Keratinocyte (primary cell): Measurements from ENCODE around the gene TNRC18. TPM values are rescaled to one million over a fixed set of nuclear protein-coding genes. Genes with fewer than 3 reads are reported as not detected.

Experiments used
- DNase-seq: peaks from one replicate; pipeline ENCODE4 v3.0.0-alpha.2; 2011; ENCODE audit warnings: low read depth, missing footprints, low spot score
- FAIRE-seq: peaks from 2 replicates; lab custom pipeline; 2011; peaks lifted over from hg19 to GRCh38; lab: Jason Lieb, UNC
- H2AFZ ChIP-seq: 2 replicates; pipeline ENCODE4 v1.6.0; 2012; ENCODE audit warnings: low read length, control low read depth, inconsistent platforms; ENCODE audit not compliant: control insufficient read depth
- H3K27ac ChIP-seq: 2 replicates; pipeline ENCODE4 v1.5.1; 2011; ENCODE audit warnings: low read length; ENCODE audit not compliant: control insufficient read depth, insufficient read depth
- H3K27me3 ChIP-seq: 3 replicates; pipeline ENCODE4 v1.6.0; 2011; ENCODE audit warnings: low read length; ENCODE audit not compliant: control insufficient read depth, insufficient read depth; ENCODE audit errors: extremely low read depth
- H3K36me3 ChIP-seq, 2 experiments: 2 replicates in 1 of 2; 3 replicates in 1 of 2; pipeline ENCODE4 v1.5.1; 2011; ENCODE audit warnings: low read length in 2 of 2, mild to moderate bottlenecking in 1 of 2; ENCODE audit not compliant: control insufficient read depth in 2 of 2, insufficient read depth in 2 of 2; ENCODE audit errors: extremely low read depth in 1 of 2
- H3K4me1 ChIP-seq: 3 replicates; pipeline ENCODE4 v1.5.1; 2011; ENCODE audit warnings: low read length; ENCODE audit not compliant: control insufficient read depth, insufficient read depth; ENCODE audit errors: extremely low read depth
- H3K4me2 ChIP-seq: 3 replicates; pipeline ENCODE4 v1.6.0; 2011; ENCODE audit warnings: low read depth, low read length; ENCODE audit not compliant: control insufficient read depth, insufficient read depth; ENCODE audit errors: extremely low read depth
- H3K4me3 ChIP-seq, 3 experiments: fragments of 200-600 bp in 1 of 3; sonication (generic) in 1 of 3; 2 replicates in 2 of 3; 3 replicates in 1 of 3; pipeline ENCODE4 v1.5.1; 2011 to 2016; ENCODE audit warnings: low read length in 3 of 3, mild to moderate bottlenecking in 3 of 3, control low read depth in 2 of 3, inconsistent platforms in 1 of 3, low read depth in 1 of 3, mixed read lengths in 1 of 3, mixed run types in 1 of 3, moderate library complexity in 1 of 3; ENCODE audit not compliant: control insufficient read depth in 2 of 3, insufficient read depth in 2 of 3; ENCODE audit errors: extremely low read depth in 1 of 3
- H3K79me2 ChIP-seq: 2 replicates; pipeline ENCODE4 v1.6.0; 2012; ENCODE audit warnings: low read length; ENCODE audit not compliant: control insufficient read depth, insufficient read depth
- H3K9ac ChIP-seq: 3 replicates; pipeline ENCODE4 v1.6.0; 2011; ENCODE audit warnings: low read length; ENCODE audit not compliant: control insufficient read depth, insufficient read depth; ENCODE audit errors: extremely low read depth
- H3K9me1 ChIP-seq: 3 replicates; pipeline ENCODE4 v1.6.0; 2011; ENCODE audit warnings: low read length; ENCODE audit not compliant: control insufficient read depth, insufficient read depth; ENCODE audit errors: extremely low read depth
- H3K9me3 ChIP-seq: 2 replicates; pipeline ENCODE4 v1.5.1; 2012; ENCODE audit warnings: low read depth, low read length; ENCODE audit not compliant: control insufficient read depth
- H4K20me1 ChIP-seq: 3 replicates; pipeline ENCODE4 v1.6.0; 2011; ENCODE audit warnings: low read length; ENCODE audit not compliant: control insufficient read depth, insufficient read depth; ENCODE audit errors: extremely low read depth
- EZH2 ChIP-seq: IDR thresholded peaks from one replicate; pipeline ENCODE4 v1.6.1; 2012; ENCODE audit warnings: inconsistent platforms, mild to moderate bottlenecking, low read length, moderate library complexity
- dilution Hi-C: fragments of 300-500 bp; cut with MboI; formaldehyde crosslinking; loops from one replicate; pipeline ENCODE4 v1.7.0; 2020; ENCODE audit warnings: low sequenced_read_pairs; ENCODE audit not compliant: extremely low pct_ligation_motif_present
- polyA plus RNA-seq, 5 experiments: library from polyadenylated mRNA; depleted of rRNA in 3 of 5; stranded (reverse) in 3 of 5; stranded (forward) in 1 of 5; unstranded in 1 of 5; fragments of >200 nt; gene quantifications; 1 replicate in 1 of 5; 2 replicates in 3 of 5; 3 replicates in 1 of 5; pipeline versions ENCODE4 v1.2.1 to v1.2.3, GENCODE V29; 2011 to 2012; ENCODE audit warnings: missing spikeins in 2 of 5, low read depth in 1 of 5, low replicate concordance in 1 of 5
- TF ChIP-seq, protein P1 (sequence below), 3 experiments: IDR thresholded peaks in 1 of 3; conservative IDR thresholded peaks in 1 of 3; optimal IDR thresholded peaks in 1 of 3; 2 replicates in 2 of 3; 3 replicates in 1 of 3; pipeline versions ENCODE3 to v1.5.1; 2011; ENCODE audit warnings: low read length in 3 of 3, mild to moderate bottlenecking in 3 of 3, moderate library complexity in 2 of 3, control low read depth in 1 of 3, inconsistent platforms in 1 of 3; ENCODE audit not compliant: insufficient read depth in 2 of 3; ENCODE audit errors: extremely low read depth in 1 of 3

TNRC18 gene
- polyA plus RNA-seq, 1 donor (not counting 4 experiments of a cell fraction or from before 2014, with no cell fraction given) = 13.2 TPM

GRCh38 chr7:5439209-5439571 lies 15.6 kb upstream of the TNRC18 start:
- no peaks in the 10 kb centered on the region for H3K9me3 ChIP-seq
- no peak overlapping the region for H3K4me3 ChIP-seq
- H3K27ac ChIP-seq = no peak overlapping the region
- no peak overlapping the region for H3K9ac ChIP-seq
- DNase-seq (no peak), FAIRE-seq (no peak)
- H3K27me3 ChIP-seq = peaks cover 6% of the 10 kb centered on the region
- no peak overlapping the region for H2AFZ ChIP-seq
- no peaks in the 10 kb centered on the region for H3K4me1 ChIP-seq
- peaks cover 3 to 4% of the 10 kb centered on the region in 2 experiments for H3K36me3 ChIP-seq
- H3K9me1 ChIP-seq = no peaks in the 10 kb centered on the region
- H4K20me1 ChIP-seq = peaks cover 8% of the 10 kb centered on the region
- dilution Hi-C loops = no loop called here
- TF ChIP-seq, protein P1, sequence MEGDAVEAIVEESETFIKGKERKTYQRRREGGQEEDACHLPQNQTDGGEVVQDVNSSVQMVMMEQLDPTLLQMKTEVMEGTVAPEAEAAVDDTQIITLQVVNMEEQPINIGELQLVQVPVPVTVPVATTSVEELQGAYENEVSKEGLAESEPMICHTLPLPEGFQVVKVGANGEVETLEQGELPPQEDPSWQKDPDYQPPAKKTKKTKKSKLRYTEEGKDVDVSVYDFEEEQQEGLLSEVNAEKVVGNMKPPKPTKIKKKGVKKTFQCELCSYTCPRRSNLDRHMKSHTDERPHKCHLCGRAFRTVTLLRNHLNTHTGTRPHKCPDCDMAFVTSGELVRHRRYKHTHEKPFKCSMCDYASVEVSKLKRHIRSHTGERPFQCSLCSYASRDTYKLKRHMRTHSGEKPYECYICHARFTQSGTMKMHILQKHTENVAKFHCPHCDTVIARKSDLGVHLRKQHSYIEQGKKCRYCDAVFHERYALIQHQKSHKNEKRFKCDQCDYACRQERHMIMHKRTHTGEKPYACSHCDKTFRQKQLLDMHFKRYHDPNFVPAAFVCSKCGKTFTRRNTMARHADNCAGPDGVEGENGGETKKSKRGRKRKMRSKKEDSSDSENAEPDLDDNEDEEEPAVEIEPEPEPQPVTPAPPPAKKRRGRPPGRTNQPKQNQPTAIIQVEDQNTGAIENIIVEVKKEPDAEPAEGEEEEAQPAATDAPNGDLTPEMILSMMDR (optimal IDR thresholded peaks at IDR 0.05 in 1 of 3, IDR thresholded peaks at IDR 0.05 in 1 of 3, conservative IDR thresholded peaks at IDR 0.05 in 1 of 3; ENCODE audit: extremely low read depth in 1 of 3, insufficient read depth in 2 of 3, low read length in 3 of 3) = no peak
- no peak for TF ChIP-seq EZH2
- no peak overlapping the region for H3K4me2 ChIP-seq
- H3K79me2 ChIP-seq = peaks cover 3% of the 10 kb centered on the region

DNA sequence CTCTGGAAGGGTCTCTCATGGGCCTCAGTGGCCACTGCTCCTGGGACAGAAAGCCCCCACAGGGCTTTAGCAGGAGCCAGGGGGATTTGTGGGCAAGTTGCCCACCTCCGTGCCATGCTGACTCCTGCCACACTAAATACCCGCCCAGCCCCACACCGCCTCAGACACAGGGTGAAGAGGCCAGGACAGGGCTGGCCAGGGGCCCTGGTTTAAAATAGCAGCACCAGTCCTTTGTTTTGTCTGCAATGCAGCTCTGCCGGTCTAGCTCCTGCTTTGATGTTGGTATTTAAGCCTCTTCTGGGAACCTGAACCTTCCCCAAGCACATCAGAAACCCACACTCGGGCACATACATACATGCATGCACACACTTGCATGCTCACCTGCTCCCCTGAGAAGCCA lies 14.4 kb upstream of the TNRC18 start:
- no peak for TF ChIP-seq EZH2
- TF ChIP-seq, protein P1 (optimal IDR thresholded peaks at IDR 0.05 in 1 of 3, IDR thresholded peaks at IDR 0.05 in 1 of 3, conservative IDR thresholded peaks at IDR 0.05 in 1 of 3; ENCODE audit: extremely low read depth in 1 of 3, insufficient read depth in 2 of 3, low read length in 3 of 3) = no peak
- Histone ChIP-seq H3K79me2 (peaks cover 8% of the 10 kb centered on the region), H3K27me3 (no peaks in the 10 kb centered on the region), H3K27ac (no peak overlapping the region), H3K36me3 (peaks cover 6 to 7% of the 10 kb centered on the region in 2 experiments), H3K9ac (no peak overlapping the region), H3K9me3 (no peaks in the 10 kb centered on the region), H3K4me3 (no peak overlapping the region), H2AFZ (no peak overlapping the region), H3K9me1 (no peaks in the 10 kb centered on the region), H3K4me2 (no peak overlapping the region), H4K20me1 (peaks cover 8% of the 10 kb centered on the region), H3K4me1 (no peaks in the 10 kb centered on the region)
- DNase-seq = no peak
- dilution Hi-C loops = no loop called here
- FAIRE-seq = no peak
